GM18502 (cell line): Measurements from ENCODE around the gene ZNF184.
"Not testable (repeated sequence)": the region's sequence is repeated elsewhere in the genome, so short reads cannot be mapped to it uniquely, and the experiment has no call there.

ENCODE experiments used
- ATAC-seq: cut with Tn5 transposase; IDR thresholded peaks from one replicate; pipeline ENCODE4 v1.9.1; 2021; ENCODE audit warnings: mild to moderate bottlenecking; ENCODE audit not compliant: unreplicated experiment, poor library complexity

Gene ZNF184

DNA sequence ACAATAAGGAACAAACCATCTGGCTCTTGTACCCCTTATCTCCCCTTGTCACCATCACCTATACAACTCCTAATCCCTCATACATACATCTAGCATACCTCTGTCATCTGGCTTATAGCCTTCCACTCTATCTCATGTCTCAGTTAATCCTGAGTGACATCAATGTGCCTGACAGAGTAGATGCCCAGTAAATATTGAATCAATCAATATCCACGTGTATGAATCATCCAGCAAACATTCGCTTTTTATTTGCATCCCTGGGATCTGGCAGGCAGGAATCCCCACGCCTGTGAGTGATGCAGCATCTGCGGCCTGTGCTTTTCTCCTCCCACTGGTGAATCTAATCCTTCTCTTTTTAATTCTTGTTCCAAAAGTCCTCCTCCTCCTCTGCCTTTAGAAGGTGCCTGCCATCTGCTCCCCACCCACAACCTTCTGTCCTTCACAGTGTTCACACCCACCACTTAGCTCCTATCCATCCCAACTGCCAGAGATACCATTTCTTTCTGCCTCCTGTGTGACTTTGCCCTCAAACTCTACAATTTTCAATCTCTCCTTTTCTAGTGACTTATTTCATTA is 46.8 kb downstream of the ZNF184 start:
- ATAC-seq = no peak

- ATAC-seq = not testable (repeated sequence)
Measured at GRCh38 chr6:27424851-27425250, 48.1 kb downstream of the ZNF184 start.

GRCh38 chr6:27422651-27423332 is 50.1 kb downstream of the ZNF184 start:
- no peak for ATAC-seq

DNA sequence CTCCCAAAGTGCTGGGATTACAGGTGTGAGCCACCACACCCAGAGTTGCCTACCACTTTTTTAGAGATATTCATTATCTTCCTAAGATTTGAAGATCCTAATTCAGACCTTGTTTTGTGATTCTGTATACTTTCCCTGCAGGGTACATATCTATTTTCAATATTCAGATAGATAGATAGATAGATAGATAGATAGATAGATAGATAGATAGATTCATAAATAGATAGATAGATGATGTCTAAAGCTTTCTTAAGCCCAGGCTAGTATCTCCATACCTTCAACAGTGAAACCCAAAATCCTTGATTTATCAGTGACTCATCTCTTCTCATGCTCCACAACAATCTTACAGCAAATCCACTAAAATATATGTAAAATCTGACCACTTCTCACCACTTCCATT is 53.5 kb downstream of the ZNF184 start:
- no peak for ATAC-seq

GRCh38 chr6:27415898-27416297 is 57.0 kb downstream of the ZNF184 start:
- no peak for ATAC-seq

DNA sequence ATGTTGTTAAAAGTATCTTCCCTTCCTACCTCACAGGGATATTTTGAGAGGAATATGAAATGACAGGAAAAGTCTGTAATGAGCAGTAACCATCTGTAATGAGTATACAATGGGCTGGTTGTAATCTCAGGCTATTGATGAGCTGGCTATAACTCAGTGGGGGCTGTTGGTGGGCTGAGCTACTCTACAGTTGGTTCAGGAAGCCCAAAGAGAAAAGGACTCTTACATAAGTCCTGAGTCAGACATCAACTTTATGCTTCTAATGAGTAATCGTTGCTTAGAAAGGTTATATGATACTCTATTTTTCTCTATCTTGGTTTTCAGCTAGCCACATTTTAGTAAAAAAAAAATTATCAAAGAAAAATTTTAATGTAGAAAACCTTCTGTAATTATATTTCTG is 57.9 kb downstream of the ZNF184 start:
- ATAC-seq = no peak

GRCh38 chr6:27414300-27414699 is 58.6 kb downstream of the ZNF184 start:
- ATAC-seq = no peak

- no peak for ATAC-seq
Measured at GRCh38 chr6:27407153-27407814, 65.6 kb downstream of the ZNF184 start.

DNA sequence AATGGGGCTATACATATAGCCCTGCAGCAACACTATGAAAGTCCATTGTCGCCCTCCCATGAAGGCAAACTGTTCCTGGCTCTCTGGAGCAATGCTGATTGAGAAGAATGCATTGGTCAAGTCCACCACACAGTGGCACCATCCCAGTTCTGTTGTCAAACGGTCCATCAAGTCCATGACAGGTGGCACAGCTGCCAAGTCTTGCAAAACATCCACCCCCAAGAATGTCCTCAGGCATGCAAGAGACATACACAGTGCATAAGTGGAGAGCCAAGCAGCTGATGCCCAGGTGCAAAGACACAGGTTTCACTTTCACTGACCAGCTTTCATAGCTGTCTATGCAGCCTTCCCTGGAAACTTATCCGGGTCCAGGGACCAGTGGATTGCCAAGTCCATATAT is 66.8 kb downstream of the ZNF184 start:
- no peak for ATAC-seq

- no peak for ATAC-seq
Measured at GRCh38 chr6:27400877-27401642, 71.8 kb downstream of the ZNF184 start.
